HCT116 (cell line): Measurements from ENCODE around the gene SPARCL1. TPM values are rescaled to one million over a fixed set of nuclear protein-coding genes. Genes with fewer than 3 reads are reported as not detected.

Experiments
- ATAC-seq: fragments of 200-7000 bp; cut with Tn5 transposase; 2 replicates; pipeline ENCODE4 v1.9.1; 2020; ENCODE audit warnings: mild to moderate bottlenecking, moderate library complexity
- BruUV-seq: library from RNA; stranded (reverse); fragments of 400-500 nt; replicated peaks from 2 replicates; lab custom pipeline; 2021; lab: Mats Ljungman, UMichigan
- CTCF ChIA-PET: fragments of 300-600 bp; sonication (Branson Sonifier 250); formaldehyde crosslinking; loops from one replicate; lab custom pipeline; 2021; ENCODE audit warnings: antibody characterized with exemption; lab: Charles Lee
- POLR2A ChIA-PET: fragments of 300-600, 350-600 bp; sonication (Branson Sonifier 250); formaldehyde crosslinking; loops from one replicate; lab custom pipeline; 2021; ENCODE audit warnings: antibody characterized with exemption; lab: Charles Lee
- RAD21 ChIA-PET, 2 experiments: fragments of 300-600 bp; sonication (Branson Sonifier 250); formaldehyde crosslinking; loops; one replicate each; lab custom pipeline; 2023; ENCODE audit warnings: low total read pairs in 2 of 2; ENCODE audit not compliant: uncharacterized antibody in 2 of 2, unreplicated experiment in 2 of 2, low non-redundant PET in 1 of 2; lab: Charles Lee
- DNase-seq: peaks from one replicate; pipeline ENCODE4 v3.0.0-alpha.2; 2010; ENCODE audit warnings: low read depth, low spot score
- H2AFZ ChIP-seq: fragments of 200-600 bp; shearing (Covaris generic), sonication (generic); 2 replicates; pipeline ENCODE4 v1.6.1; 2017; ENCODE audit warnings: low read depth, mixed run types, mixed read lengths, antibody characterized with exemption, low read length; ENCODE audit not compliant: poor library complexity, severe bottlenecking
- H3K27ac ChIP-seq: 2 replicates; pipeline ENCODE4 v1.5.1; 2012; ENCODE audit warnings: low read depth, low read length
- H3K27me3 ChIP-seq: fragments of 200-600 bp; sonication (generic); 2 replicates; pipeline ENCODE4 v1.6.1; 2016; ENCODE audit warnings: mixed run types, low read length, mixed read lengths; ENCODE audit not compliant: insufficient read depth
- H3K36me3 ChIP-seq, 2 experiments: fragments of 200-500 bp in 1 of 2; fragments of 200-600 bp in 1 of 2; sonication (Bioruptor generic) in 1 of 2; sonication (generic) in 1 of 2; 2 replicates each; pipeline versions ENCODE4 v1.5.1 to v1.6.1; 2014 to 2016; ENCODE audit warnings: low read length in 2 of 2, inconsistent platforms in 1 of 2, mixed read lengths in 1 of 2, mixed run types in 1 of 2; ENCODE audit not compliant: insufficient read depth in 2 of 2, control insufficient read depth in 1 of 2
- H3K4me1 ChIP-seq, 2 experiments: fragments of 200-600 bp in 1 of 2; sonication (generic) in 1 of 2; 2 replicates each; pipeline versions ENCODE4 v1.5.1 to v1.6.1; 2012 to 2017; ENCODE audit warnings: low read length in 2 of 2, inconsistent platforms in 1 of 2, mild to moderate bottlenecking in 1 of 2, mixed read lengths in 1 of 2, mixed run types in 1 of 2, moderate library complexity in 1 of 2; ENCODE audit not compliant: insufficient read depth in 2 of 2, control insufficient read depth in 1 of 2
- H3K4me2 ChIP-seq: fragments of 200-600 bp; sonication (generic); 2 replicates; pipeline ENCODE4 v1.6.1; 2017; ENCODE audit warnings: mixed run types, low read length, mixed read lengths
- H3K4me3 ChIP-seq, 2 experiments: fragments of 200-600 bp in 1 of 2; sonication (generic) in 1 of 2; replicated peaks in 1 of 2; 2 replicates each; pipeline ENCODE4 v1.5.1; 2011 to 2016; ENCODE audit warnings: low read length in 2 of 2, control low read depth in 1 of 2, low read depth in 1 of 2, mild to moderate bottlenecking in 1 of 2, mixed read lengths in 1 of 2, mixed run types in 1 of 2
- H3K79me2 ChIP-seq: fragments of 200-600 bp; sonication (generic); 2 replicates; pipeline ENCODE4 v1.6.1; 2017; ENCODE audit warnings: mild to moderate bottlenecking, mixed run types, low read length, moderate library complexity, mixed read lengths; ENCODE audit not compliant: insufficient read depth
- H3K9ac ChIP-seq: fragments of 200-600 bp; sonication (generic); 2 replicates; pipeline ENCODE4 v1.6.1; 2016; ENCODE audit warnings: low read length, mixed read lengths
- H3K9me2 ChIP-seq: fragments of 200-600 bp; sonication (generic), shearing (Covaris generic); 2 replicates; pipeline ENCODE4 v1.6.1; 2017; ENCODE audit warnings: mixed run types, mild to moderate bottlenecking, moderate library complexity; ENCODE audit not compliant: insufficient read depth
- H3K9me3 ChIP-seq, 2 experiments: fragments of 200-500 bp in 1 of 2; fragments of 200-600 bp in 1 of 2; sonication (Bioruptor generic) in 1 of 2; sonication (generic) in 1 of 2; 2 replicates each; pipeline ENCODE4 v1.6.1; 2014 to 2017; ENCODE audit warnings: low read length in 2 of 2, mixed read lengths in 2 of 2, inconsistent platforms in 1 of 2, low read depth in 1 of 2, mild to moderate bottlenecking in 1 of 2, mixed run types in 1 of 2, moderate library complexity in 1 of 2; ENCODE audit not compliant: control insufficient read depth in 1 of 2, insufficient read depth in 1 of 2
- H4K20me1 ChIP-seq: fragments of 200-600 bp; sonication (generic), shearing (Covaris generic); 2 replicates; pipeline ENCODE4 v1.6.1; 2017; ENCODE audit warnings: mixed run types, mild to moderate bottlenecking, moderate library complexity; ENCODE audit not compliant: insufficient read depth
- CBX3 ChIP-seq: IDR thresholded peaks from 2 replicates; pipeline ENCODE4 v1.6.1; 2012; ENCODE audit warnings: low read depth
- EGR1 ChIP-seq: IDR thresholded peaks from 2 replicates; pipeline ENCODE4 v1.6.1; 2012; ENCODE audit warnings: low read depth
- ELF1 ChIP-seq: IDR thresholded peaks from 2 replicates; pipeline ENCODE4 v1.6.1; 2012; ENCODE audit warnings: low read depth, borderline replicate concordance
- EZH2phosphoT487 ChIP-seq: fragments of 200-600 bp; IDR thresholded peaks from 2 replicates; pipeline ENCODE4 v1.6.1; 2018; ENCODE audit warnings: antibody characterized with exemption, borderline replicate concordance
- FOSL1 ChIP-seq: IDR thresholded peaks from 2 replicates; pipeline ENCODE4 v1.6.1; 2012; ENCODE audit warnings: low read depth
- JUND ChIP-seq: IDR thresholded peaks from 2 replicates; pipeline ENCODE4 v1.6.1; 2012
- POLR2A ChIP-seq: IDR thresholded peaks from 2 replicates; pipeline ENCODE4 v1.7.0; 2011; ENCODE audit warnings: borderline replicate concordance; ENCODE audit not compliant: insufficient read depth, insufficient read length; ENCODE audit errors: extremely low read depth
- SIN3A ChIP-seq: IDR thresholded peaks from 2 replicates; pipeline ENCODE4 v1.6.1; 2012; ENCODE audit warnings: low read depth
- SRF ChIP-seq: IDR thresholded peaks from 2 replicates; pipeline ENCODE4 v1.6.1; 2012; ENCODE audit warnings: low read depth
- TCF7L2 ChIP-seq: IDR thresholded peaks from 2 replicates; pipeline ENCODE4 v1.7.0; 2011; ENCODE audit warnings: borderline replicate concordance, inconsistent platforms; ENCODE audit not compliant: insufficient read depth, insufficient read length; ENCODE audit errors: extremely low read depth
- YY1 ChIP-seq: IDR thresholded peaks from 2 replicates; pipeline ENCODE4 v1.6.1; 2011; ENCODE audit warnings: low read length, low read depth, moderate library complexity, mild to moderate bottlenecking; ENCODE audit not compliant: insufficient replicate concordance; ENCODE audit errors: extremely low read depth
- ZFX ChIP-seq: fragments of 450-650 bp; IDR thresholded peaks from 2 replicates; pipeline ENCODE4 v1.6.1; 2017
- ZNF274 ChIP-seq: fragments of 200-500 bp; sonication (Bioruptor generic); IDR thresholded peaks from 2 replicates; pipeline ENCODE4 v1.6.1; 2014; ENCODE audit warnings: mild to moderate bottlenecking, low read depth, low read length, inconsistent platforms
- intact Hi-C: fragments of 100-400 bp; cut with micrococcal nuclease; formaldehyde crosslinking; loops from 2 replicates; pipeline ENCODE4 v1.10.0; 2022
- total RNA-seq: library from RNA; stranded (reverse); gene quantifications from one replicate; pipeline ENCODE4 v1.2.1, GENCODE V29; 2021; ENCODE audit not compliant: unreplicated experiment
- TF ChIP-seq, protein P1 (sequence below), 3 experiments: fragments of 200-600 bp in 1 of 3; sonication (generic) in 1 of 3; IDR thresholded peaks in 2 of 3; conservative IDR thresholded peaks in 1 of 3; 2 replicates each; pipeline ENCODE4 v1.5.1; 2012 to 2017; ENCODE audit warnings: low read depth in 2 of 3, low read length in 2 of 3, antibody characterized with exemption in 1 of 3, borderline replicate concordance in 1 of 3, control low read depth in 1 of 3, mild to moderate bottlenecking in 1 of 3, mixed read lengths in 1 of 3, mixed run types in 1 of 3, moderate library complexity in 1 of 3; ENCODE audit not compliant: insufficient read depth in 1 of 3
- TF ChIP-seq, protein P2 (sequence below): IDR thresholded peaks from 2 replicates; pipeline ENCODE4 v1.6.1; 2011; ENCODE audit warnings: mild to moderate bottlenecking, low read length, moderate library complexity; ENCODE audit not compliant: insufficient replicate concordance; ENCODE audit errors: extremely low read depth
- TF ChIP-seq, protein P3 (sequence below): IDR thresholded peaks from 2 replicates; pipeline ENCODE4 v1.6.1; 2012
- TF ChIP-seq, protein P4 (sequence below): IDR thresholded peaks from 2 replicates; pipeline ENCODE4 v1.6.1; 2012; ENCODE audit warnings: low read depth

The SPARCL1 gene
- total RNA-seq, 1 experiment from 2014 or later: 0.96 TPM

DNA sequence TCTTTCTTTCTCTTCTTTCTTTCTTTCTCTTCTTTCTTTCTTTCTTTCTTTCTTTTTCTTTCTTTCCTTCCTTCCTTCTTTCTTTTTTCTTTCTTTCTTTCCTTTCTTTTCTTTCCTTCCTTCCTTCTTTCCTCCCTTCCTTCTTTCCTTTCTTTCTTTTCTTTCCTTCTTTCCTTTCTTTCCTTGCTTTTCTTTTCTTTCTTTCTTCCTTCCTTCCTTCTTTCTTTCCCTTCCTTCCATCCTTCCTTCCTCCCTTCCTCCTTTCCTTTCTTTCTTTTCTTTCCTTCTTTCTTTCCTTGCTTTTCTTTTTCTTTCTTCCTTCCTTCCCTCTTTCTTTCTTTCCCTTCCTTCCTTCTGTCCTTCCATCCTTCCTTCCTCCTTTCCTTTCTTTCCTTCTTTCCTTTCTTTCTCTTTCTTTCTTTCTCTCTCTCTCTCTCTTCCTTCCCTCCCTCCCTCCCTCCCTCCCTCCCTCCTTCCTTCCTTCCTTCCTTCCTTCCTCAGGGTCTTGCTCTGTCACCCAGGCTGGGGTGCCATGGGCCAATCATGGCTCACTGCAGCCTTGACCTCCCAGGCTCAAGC is 13.6 kb upstream of the SPARCL1 start:
- ATAC-seq (no peak), DNase-seq (no peak)

More for the DNA sequence above, 13.6 kb upstream of the SPARCL1 start:
- H3K9ac ChIP-seq: no peak overlapping the region
- no peaks in the 10 kb centered on the region for H3K9me2 ChIP-seq
- H3K4me3 ChIP-seq: no peak overlapping the region
- H3K27me3 ChIP-seq: 0 out of 2 replicates have a peak, but pooled peaks cover 3% of the 10 kb centered on the region
- no peaks in the 10 kb centered on the region for H3K79me2 ChIP-seq
- no peaks in the 10 kb centered on the region for H3K4me1 ChIP-seq
- no peaks in the 10 kb centered on the region for H4K20me1 ChIP-seq
- no peak overlapping the region for H2AFZ ChIP-seq
- ChIA-PET CTCF (interaction anchor here (1.3 kb wide), 1 partner anchor 167 kb away, joined by 3 read pairs; no protein-coding TSS in a partner anchor), RAD21 (no interaction called here), POLR2A (no interaction called here)
- intact Hi-C loops: loop anchor here (10.0 kb wide), 1 partner anchor 432 kb away; the partner anchor contains the start of gene SPP1
- no peak overlapping the region for H3K4me2 ChIP-seq
- TF ChIP-seq, protein P1, sequence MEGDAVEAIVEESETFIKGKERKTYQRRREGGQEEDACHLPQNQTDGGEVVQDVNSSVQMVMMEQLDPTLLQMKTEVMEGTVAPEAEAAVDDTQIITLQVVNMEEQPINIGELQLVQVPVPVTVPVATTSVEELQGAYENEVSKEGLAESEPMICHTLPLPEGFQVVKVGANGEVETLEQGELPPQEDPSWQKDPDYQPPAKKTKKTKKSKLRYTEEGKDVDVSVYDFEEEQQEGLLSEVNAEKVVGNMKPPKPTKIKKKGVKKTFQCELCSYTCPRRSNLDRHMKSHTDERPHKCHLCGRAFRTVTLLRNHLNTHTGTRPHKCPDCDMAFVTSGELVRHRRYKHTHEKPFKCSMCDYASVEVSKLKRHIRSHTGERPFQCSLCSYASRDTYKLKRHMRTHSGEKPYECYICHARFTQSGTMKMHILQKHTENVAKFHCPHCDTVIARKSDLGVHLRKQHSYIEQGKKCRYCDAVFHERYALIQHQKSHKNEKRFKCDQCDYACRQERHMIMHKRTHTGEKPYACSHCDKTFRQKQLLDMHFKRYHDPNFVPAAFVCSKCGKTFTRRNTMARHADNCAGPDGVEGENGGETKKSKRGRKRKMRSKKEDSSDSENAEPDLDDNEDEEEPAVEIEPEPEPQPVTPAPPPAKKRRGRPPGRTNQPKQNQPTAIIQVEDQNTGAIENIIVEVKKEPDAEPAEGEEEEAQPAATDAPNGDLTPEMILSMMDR (IDR thresholded peaks at IDR 0.05 in 2 of 3, conservative IDR thresholded peaks at IDR 0.05 in 1 of 3; ENCODE audit: borderline replicate concordance in 1 of 3, insufficient read depth in 1 of 3, low read depth in 2 of 3, low read length in 2 of 3): no peak
- TF ChIP-seq, protein P2, sequence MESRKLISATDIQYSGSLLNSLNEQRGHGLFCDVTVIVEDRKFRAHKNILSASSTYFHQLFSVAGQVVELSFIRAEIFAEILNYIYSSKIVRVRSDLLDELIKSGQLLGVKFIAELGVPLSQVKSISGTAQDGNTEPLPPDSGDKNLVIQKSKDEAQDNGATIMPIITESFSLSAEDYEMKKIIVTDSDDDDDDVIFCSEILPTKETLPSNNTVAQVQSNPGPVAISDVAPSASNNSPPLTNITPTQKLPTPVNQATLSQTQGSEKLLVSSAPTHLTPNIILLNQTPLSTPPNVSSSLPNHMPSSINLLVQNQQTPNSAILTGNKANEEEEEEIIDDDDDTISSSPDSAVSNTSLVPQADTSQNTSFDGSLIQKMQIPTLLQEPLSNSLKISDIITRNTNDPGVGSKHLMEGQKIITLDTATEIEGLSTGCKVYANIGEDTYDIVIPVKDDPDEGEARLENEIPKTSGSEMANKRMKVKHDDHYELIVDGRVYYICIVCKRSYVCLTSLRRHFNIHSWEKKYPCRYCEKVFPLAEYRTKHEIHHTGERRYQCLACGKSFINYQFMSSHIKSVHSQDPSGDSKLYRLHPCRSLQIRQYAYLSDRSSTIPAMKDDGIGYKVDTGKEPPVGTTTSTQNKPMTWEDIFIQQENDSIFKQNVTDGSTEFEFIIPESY: no peak
- no peak for TF ChIP-seq POLR2A
- no peak for TF ChIP-seq EZH2phosphoT487
- TF ChIP-seq SRF: no peak
- TF ChIP-seq ZNF274: no peak
- no peak for TF ChIP-seq TCF7L2
- TF ChIP-seq, protein P3, sequence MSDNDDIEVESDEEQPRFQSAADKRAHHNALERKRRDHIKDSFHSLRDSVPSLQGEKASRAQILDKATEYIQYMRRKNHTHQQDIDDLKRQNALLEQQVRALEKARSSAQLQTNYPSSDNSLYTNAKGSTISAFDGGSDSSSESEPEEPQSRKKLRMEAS: no peak
- no peak for TF ChIP-seq EGR1
- TF ChIP-seq CBX3: no peak
- TF ChIP-seq YY1: no peak
- TF ChIP-seq JUND: no peak
- no peak for TF ChIP-seq ELF1
- TF ChIP-seq FOSL1: no peak
- TF ChIP-seq, protein P4, sequence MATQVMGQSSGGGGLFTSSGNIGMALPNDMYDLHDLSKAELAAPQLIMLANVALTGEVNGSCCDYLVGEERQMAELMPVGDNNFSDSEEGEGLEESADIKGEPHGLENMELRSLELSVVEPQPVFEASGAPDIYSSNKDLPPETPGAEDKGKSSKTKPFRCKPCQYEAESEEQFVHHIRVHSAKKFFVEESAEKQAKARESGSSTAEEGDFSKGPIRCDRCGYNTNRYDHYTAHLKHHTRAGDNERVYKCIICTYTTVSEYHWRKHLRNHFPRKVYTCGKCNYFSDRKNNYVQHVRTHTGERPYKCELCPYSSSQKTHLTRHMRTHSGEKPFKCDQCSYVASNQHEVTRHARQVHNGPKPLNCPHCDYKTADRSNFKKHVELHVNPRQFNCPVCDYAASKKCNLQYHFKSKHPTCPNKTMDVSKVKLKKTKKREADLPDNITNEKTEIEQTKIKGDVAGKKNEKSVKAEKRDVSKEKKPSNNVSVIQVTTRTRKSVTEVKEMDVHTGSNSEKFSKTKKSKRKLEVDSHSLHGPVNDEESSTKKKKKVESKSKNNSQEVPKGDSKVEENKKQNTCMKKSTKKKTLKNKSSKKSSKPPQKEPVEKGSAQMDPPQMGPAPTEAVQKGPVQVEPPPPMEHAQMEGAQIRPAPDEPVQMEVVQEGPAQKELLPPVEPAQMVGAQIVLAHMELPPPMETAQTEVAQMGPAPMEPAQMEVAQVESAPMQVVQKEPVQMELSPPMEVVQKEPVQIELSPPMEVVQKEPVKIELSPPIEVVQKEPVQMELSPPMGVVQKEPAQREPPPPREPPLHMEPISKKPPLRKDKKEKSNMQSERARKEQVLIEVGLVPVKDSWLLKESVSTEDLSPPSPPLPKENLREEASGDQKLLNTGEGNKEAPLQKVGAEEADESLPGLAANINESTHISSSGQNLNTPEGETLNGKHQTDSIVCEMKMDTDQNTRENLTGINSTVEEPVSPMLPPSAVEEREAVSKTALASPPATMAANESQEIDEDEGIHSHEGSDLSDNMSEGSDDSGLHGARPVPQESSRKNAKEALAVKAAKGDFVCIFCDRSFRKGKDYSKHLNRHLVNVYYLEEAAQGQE: no peak
- TF ChIP-seq SIN3A: no peak
- TF ChIP-seq ZFX: no peak
- no TSS peak for BruUV-seq
- H3K9me3 ChIP-seq: no peaks in the 10 kb centered on the region
- no peaks in the 10 kb centered on the region for H3K36me3 ChIP-seq
- H3K27ac ChIP-seq: no peak overlapping the region
